GM12873 (cell line): ENCODE results near the gene SH3RF1.

Experiments used
- TF ChIP-seq, protein P1 (sequence below): IDR thresholded peaks from 2 replicates; pipeline ENCODE4 v1.5.1; 2012; ENCODE audit warnings: low read depth, mild to moderate bottlenecking, moderate library complexity, low read length, control low read depth; ENCODE audit not compliant: insufficient read depth; ENCODE audit errors: missing control alignments

Gene SH3RF1

DNA sequence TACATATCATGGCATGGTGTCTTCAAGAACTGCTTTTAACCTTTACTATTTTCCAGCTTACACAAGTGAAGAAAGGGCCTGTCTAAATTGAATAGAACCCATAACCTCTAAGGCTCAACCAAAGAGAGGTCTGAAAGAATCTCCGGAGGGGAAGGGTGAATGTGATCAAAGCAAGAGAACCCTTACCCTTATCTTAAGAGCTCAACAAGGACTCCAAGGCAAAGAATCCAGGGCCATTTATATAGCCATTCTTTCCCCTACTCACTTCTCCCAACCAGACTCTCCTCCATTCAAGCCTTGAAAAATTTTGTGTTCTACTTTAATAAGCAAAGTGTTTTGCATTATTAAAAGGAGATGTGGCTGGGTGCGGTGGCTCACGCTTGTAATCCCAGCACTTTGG is 118.7 kb downstream of the SH3RF1 start:
- TF ChIP-seq, protein P1, sequence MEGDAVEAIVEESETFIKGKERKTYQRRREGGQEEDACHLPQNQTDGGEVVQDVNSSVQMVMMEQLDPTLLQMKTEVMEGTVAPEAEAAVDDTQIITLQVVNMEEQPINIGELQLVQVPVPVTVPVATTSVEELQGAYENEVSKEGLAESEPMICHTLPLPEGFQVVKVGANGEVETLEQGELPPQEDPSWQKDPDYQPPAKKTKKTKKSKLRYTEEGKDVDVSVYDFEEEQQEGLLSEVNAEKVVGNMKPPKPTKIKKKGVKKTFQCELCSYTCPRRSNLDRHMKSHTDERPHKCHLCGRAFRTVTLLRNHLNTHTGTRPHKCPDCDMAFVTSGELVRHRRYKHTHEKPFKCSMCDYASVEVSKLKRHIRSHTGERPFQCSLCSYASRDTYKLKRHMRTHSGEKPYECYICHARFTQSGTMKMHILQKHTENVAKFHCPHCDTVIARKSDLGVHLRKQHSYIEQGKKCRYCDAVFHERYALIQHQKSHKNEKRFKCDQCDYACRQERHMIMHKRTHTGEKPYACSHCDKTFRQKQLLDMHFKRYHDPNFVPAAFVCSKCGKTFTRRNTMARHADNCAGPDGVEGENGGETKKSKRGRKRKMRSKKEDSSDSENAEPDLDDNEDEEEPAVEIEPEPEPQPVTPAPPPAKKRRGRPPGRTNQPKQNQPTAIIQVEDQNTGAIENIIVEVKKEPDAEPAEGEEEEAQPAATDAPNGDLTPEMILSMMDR, result no peak

GRCh38 chr4:169151671-169152070 is 119.1 kb downstream of the SH3RF1 start:
- TF ChIP-seq, protein P1, result no peak

GRCh38 chr4:169150806-169151205 is 120.0 kb downstream of the SH3RF1 start:
- TF ChIP-seq, protein P1, result no peak

GRCh38 chr4:169148885-169149284 is 121.9 kb downstream of the SH3RF1 start:
- TF ChIP-seq, protein P1, result no peak

DNA sequence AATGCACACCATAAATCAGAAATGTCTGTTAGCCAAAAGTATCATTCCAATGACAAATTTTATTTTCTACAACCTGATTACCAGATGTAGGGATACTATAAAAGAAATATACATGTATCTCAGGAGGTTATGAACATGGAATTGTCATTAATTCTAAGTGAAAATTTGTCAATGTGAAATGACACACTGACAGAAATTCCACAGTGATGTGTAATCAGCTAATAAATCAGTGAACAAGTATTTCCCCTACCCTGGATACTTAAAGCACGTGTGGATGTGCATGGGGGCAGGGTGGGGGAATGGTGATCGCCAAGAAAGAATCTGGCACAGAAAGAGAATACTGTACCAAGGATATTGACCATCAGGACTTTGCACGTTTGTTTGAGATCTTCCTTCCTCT is 123.6 kb downstream of the SH3RF1 start:
- TF ChIP-seq, protein P1, result no peak

GRCh38 chr4:169144061-169144600 is 126.6 kb downstream of the SH3RF1 start:
- TF ChIP-seq, protein P1, result no peak

- TF ChIP-seq, protein P1, result no peak
Observed at GRCh38 chr4:169143335-169143734, 127.4 kb downstream of the SH3RF1 start.

DNA sequence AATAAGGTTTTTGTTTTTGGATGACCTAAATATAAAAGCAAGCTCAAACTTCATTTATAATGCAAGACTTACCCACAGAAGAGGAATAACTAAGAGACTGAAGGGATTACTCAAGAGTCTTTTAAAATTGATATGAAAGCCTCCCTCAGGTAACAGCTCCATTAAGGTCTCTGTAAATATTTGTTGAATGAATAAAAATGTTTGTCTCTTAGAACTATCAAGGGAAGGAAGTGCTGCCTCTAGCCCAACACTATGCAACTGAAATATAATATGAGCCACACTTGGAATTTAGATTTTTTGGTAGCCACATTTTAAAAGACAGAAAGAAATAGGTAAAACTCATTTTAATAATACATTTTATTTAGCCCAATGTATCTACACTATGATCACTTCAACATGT is 127.8 kb downstream of the SH3RF1 start:
- TF ChIP-seq, protein P1, result no peak
